ENCODE measurements around the gene ASTN2. TPM values are rescaled to one million over a fixed set of nuclear protein-coding genes. Genes with fewer than 3 reads are reported as not detected.

The ASTN2 gene
- total and polyA plus RNA-seq, 10 donors, result 0.87 to 6.1 (median 3.7) TPM

- no peaks in the 10 kb centered on the region for H3K4me1 ChIP-seq
- H3K27me3 ChIP-seq (replicated peaks in 1 of 7), result no peaks in the 10 kb centered on the region
- no peak overlapping the region for H3K27ac ChIP-seq
- H3K36me3 ChIP-seq, result no peaks in the 10 kb centered on the region
- H3K9me3 ChIP-seq, result peaks cover 0 to 7% (median 0%) of the 10 kb centered on the region in 8 donors
- TF ChIP-seq POLR2A (IDR thresholded peaks at IDR 0.05), result no peak
- no peak for TF ChIP-seq POLR2AphosphoS5 (IDR thresholded peaks at IDR 0.05)
- no peak for TF ChIP-seq CTCF (IDR thresholded peaks at IDR 0.05 in 8 of 11, conservative IDR thresholded peaks at IDR 0.05 in 3 of 11)
- 75 to 88% (median 80%) methylated on average over 2 of the region's 2 CpGs for WGBS, 5 donors
- H3K4me3 ChIP-seq, result no peak overlapping the region
- intact Hi-C loops (cut with DNase I; ENCODE audit: low total_unique reads), result no loop called here
- DNase-seq, result no peak
These were observed 293.5 kb downstream of the ASTN2 start for GRCh38 chr9:117121316-117121715.

GRCh38 chr9:117120061-117120460 is 294.8 kb downstream of the ASTN2 start:
- Histone ChIP-seq H3K9me3 (peaks cover 0 to 7% (median 0%) of the 10 kb centered on the region in 8 donors), H3K4me1 (no peaks in the 10 kb centered on the region), H3K27ac (no peak overlapping the region), H3K4me3 (no peak overlapping the region), H3K27me3 (replicated peaks in 1 of 7) (no peaks in the 10 kb centered on the region), H3K36me3 (no peaks in the 10 kb centered on the region)
- intact Hi-C loops (cut with DNase I; ENCODE audit: low total_unique reads), result no loop called here
- TF ChIP-seq POLR2AphosphoS5 (IDR thresholded peaks at IDR 0.05) (no peak), CTCF (IDR thresholded peaks at IDR 0.05 in 8 of 11, conservative IDR thresholded peaks at IDR 0.05 in 3 of 11) (no peak), POLR2A (IDR thresholded peaks at IDR 0.05) (no peak)
- DNase-seq, result no peak
- 19 to 45% (median 43%) methylated on average over 2 of the region's 2 CpGs for WGBS, 5 donors

- no peak overlapping the region for H3K4me3 ChIP-seq
- DNase-seq, result no peak
- intact Hi-C loops (cut with DNase I; ENCODE audit: low total_unique reads), result no loop called here
- no peak for TF ChIP-seq POLR2AphosphoS5 (IDR thresholded peaks at IDR 0.05)
- H3K4me1 ChIP-seq, result no peaks in the 10 kb centered on the region
- H3K27me3 ChIP-seq (replicated peaks in 1 of 7), result no peaks in the 10 kb centered on the region
- no peaks in the 10 kb centered on the region for H3K36me3 ChIP-seq
- H3K9me3 ChIP-seq, result peaks cover 0 to under 1% (median 0%) of the 10 kb centered on the region in 8 donors
- no peak overlapping the region for H3K27ac ChIP-seq
These were observed 298.8 kb downstream of the ASTN2 start for GRCh38 chr9:117116084-117116483.

GRCh38 chr9:117114768-117115167 is 300.1 kb downstream of the ASTN2 start:
- Histone ChIP-seq H3K9me3 (no peaks in the 10 kb centered on the region), H3K36me3 (no peaks in the 10 kb centered on the region), H3K27ac (no peak overlapping the region), H3K27me3 (replicated peaks in 1 of 7) (no peaks in the 10 kb centered on the region), H3K4me3 (no peak overlapping the region), H3K4me1 (no peaks in the 10 kb centered on the region)
- WGBS, 5 donors, result 30 to 72% (median 47%) methylated on average over 2 of the region's 2 CpGs
- TF ChIP-seq CTCF (IDR thresholded peaks at IDR 0.05 in 8 of 11, conservative IDR thresholded peaks at IDR 0.05 in 3 of 11) (no peak), POLR2AphosphoS5 (IDR thresholded peaks at IDR 0.05) (no peak), POLR2A (IDR thresholded peaks at IDR 0.05) (no peak)
- intact Hi-C loops (cut with DNase I; ENCODE audit: low total_unique reads), result no loop called here
- DNase-seq, result no peak

All from spleen (tissue), 11 donors.